PC-3 (cell line): ENCODE results near the gene KICS2. TPM values are rescaled to one million over a fixed set of nuclear protein-coding genes. Genes with fewer than 3 reads are reported as not detected.

Source experiments
- ATAC-seq: fragments of 200-7000 bp; cut with Tn5 transposase; 2 replicates; pipeline ENCODE4 v1.9.1; 2020; ENCODE audit warnings: mild to moderate bottlenecking, moderate library complexity
- BruUV-seq: library from RNA; stranded (reverse); fragments of 400-500 nt; replicated peaks from 2 replicates; lab custom pipeline; 2021; lab: Mats Ljungman, UMichigan
- CTCF ChIA-PET: fragments of 300-600 bp; sonication (Branson Sonifier 250); formaldehyde crosslinking; loops from one replicate; lab custom pipeline; 2022; ENCODE audit warnings: antibody characterized with exemption; lab: Charles Lee
- POLR2A ChIA-PET: fragments of 300-600 bp; sonication (Branson Sonifier 250); formaldehyde crosslinking; loops from one replicate; lab custom pipeline; 2022; ENCODE audit warnings: antibody characterized with exemption; ENCODE audit not compliant: unreplicated experiment; lab: Charles Lee
- DNase-seq: peaks from one replicate; pipeline ENCODE4 v3.0.0-alpha.2; 2015
- H2AFZ ChIP-seq: fragments of 300-600 bp; sonication (generic); 2 replicates; pipeline ENCODE4 v1.6.0; 2016; ENCODE audit warnings: antibody characterized with exemption, low read length
- H3F3A ChIP-seq: fragments of 300-600 bp; sonication (generic); one replicate; pipeline ENCODE4 v1.6.0; 2017; ENCODE audit warnings: antibody characterized with exemption, low read length, control low read depth, mild to moderate bottlenecking; ENCODE audit not compliant: unreplicated experiment
- H3K27ac ChIP-seq: fragments of 300-600 bp; sonication (generic); 2 replicates; pipeline ENCODE4 v1.5.1; 2016; ENCODE audit warnings: mild to moderate bottlenecking, low read length
- H3K27me3 ChIP-seq: fragments of 300-600 bp; sonication (generic); 2 replicates; pipeline ENCODE4 v1.6.1; 2016; ENCODE audit warnings: low read length, mixed read lengths
- H3K36me3 ChIP-seq: fragments of 300-600 bp; sonication (generic); 2 replicates; pipeline ENCODE4 v1.6.1; 2016; ENCODE audit warnings: low read depth, mixed run types, low read length, mixed read lengths
- H3K4me1 ChIP-seq: fragments of 300-600 bp; sonication (generic); 2 replicates; pipeline ENCODE4 v1.5.1; 2016; ENCODE audit warnings: low read length; ENCODE audit not compliant: insufficient read depth
- H3K4me2 ChIP-seq: fragments of 300-600 bp; sonication (generic); 2 replicates; pipeline ENCODE4 v1.6.0; 2016; ENCODE audit warnings: low read length
- H3K4me3 ChIP-seq: fragments of 300-600 bp; sonication (generic); 2 replicates; pipeline ENCODE4 v1.5.1; 2016; ENCODE audit warnings: mild to moderate bottlenecking, low read length, mixed read lengths
- H3K79me2 ChIP-seq: fragments of 300-600 bp; sonication (generic); 2 replicates; pipeline ENCODE4 v1.6.1; 2017; ENCODE audit warnings: low read length, mixed read lengths
- H3K9ac ChIP-seq: fragments of 300-600 bp; sonication (generic); 2 replicates; pipeline ENCODE4 v1.6.0; 2016; ENCODE audit warnings: mild to moderate bottlenecking, low read length
- H3K9me2 ChIP-seq: fragments of 300-600 bp; sonication (generic); replicated peaks from 2 replicates; pipeline ENCODE4 v1.6.1; 2016; ENCODE audit warnings: mixed run types, low read length, mixed read lengths
- H3K9me3 ChIP-seq: fragments of 300-600 bp; sonication (generic); 2 replicates; pipeline ENCODE4 v1.6.1; 2016; ENCODE audit warnings: low read length, mixed read lengths
- H4K20me1 ChIP-seq: fragments of 300-600 bp; sonication (generic); 2 replicates; pipeline ENCODE4 v1.6.1; 2016; ENCODE audit warnings: low read length, mixed read lengths
- EZH2 ChIP-seq: fragments of 300-600 bp; sonication (generic); IDR thresholded peaks from one replicate; pipeline ENCODE4 v1.6.1; 2017; ENCODE audit warnings: antibody characterized with exemption, mild to moderate bottlenecking, low read length; ENCODE audit not compliant: unreplicated experiment
- EZH2phosphoT487 ChIP-seq: fragments of 300-600 bp; sonication (generic); IDR thresholded peaks from 2 replicates; pipeline ENCODE4 v1.6.1; 2018; ENCODE audit warnings: mild to moderate bottlenecking, antibody characterized with exemption, low read length, borderline replicate concordance
- intact Hi-C: fragments of 100-400 bp; cut with micrococcal nuclease; formaldehyde crosslinking; loops from 2 replicates; pipeline ENCODE4 v1.9.0; 2023
- total RNA-seq: library from RNA; depleted of rRNA; stranded (reverse); fragments of >200 nt; gene quantifications from 2 replicates; pipeline ENCODE4 v1.2.3, GENCODE V29; 2014
- TF ChIP-seq, protein P1 (sequence below): fragments of 300-600 bp; sonication (generic); conservative IDR thresholded peaks from 2 replicates; pipeline ENCODE4 v1.5.1; 2017; ENCODE audit warnings: antibody characterized with exemption, low read depth, mild to moderate bottlenecking, low read length

Gene KICS2
- total RNA-seq, 1 experiment from 2014 or later: 11.9 TPM

DNA sequence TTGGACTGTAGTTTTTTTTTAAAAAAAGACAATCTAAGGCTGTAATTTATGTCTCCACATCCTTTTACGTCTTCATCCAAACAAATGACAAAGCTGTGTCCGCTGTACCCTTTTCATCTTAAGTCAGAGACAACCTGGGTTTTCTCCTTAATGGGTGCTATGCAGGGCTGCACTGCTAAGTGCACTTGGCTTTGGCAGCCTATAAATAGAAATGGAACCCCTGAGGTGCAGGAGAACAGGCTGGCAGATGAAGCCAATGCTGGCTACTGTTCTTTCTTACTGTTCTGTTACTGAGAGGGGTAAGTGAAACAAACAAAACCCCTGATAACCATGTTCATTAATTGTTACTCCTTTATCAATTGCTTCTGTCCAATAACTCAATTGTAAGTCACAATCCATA is 47.1 kb upstream of the KICS2 start:
- no TSS peak for BruUV-seq
- no peaks in the 10 kb centered on the region for H4K20me1 ChIP-seq
- peaks cover 3% of the 10 kb centered on the region; the same call in 1 of the 2 replicates for H3K4me1 ChIP-seq
- intact Hi-C loops: no loop called here
- no peaks in the 10 kb centered on the region for H3K79me2 ChIP-seq
- no peaks in the 10 kb centered on the region for H3K27me3 ChIP-seq
- H3K4me2 ChIP-seq: no peak overlapping the region
- H3K9ac ChIP-seq: no peak overlapping the region
- no peak overlapping the region for H2AFZ ChIP-seq
- no peaks in the 10 kb centered on the region for H3K9me2 ChIP-seq
- no peak overlapping the region for H3K4me3 ChIP-seq
- H3K9me3 ChIP-seq: no peaks in the 10 kb centered on the region
- H3F3A ChIP-seq: no peaks in the 10 kb centered on the region
- TF ChIP-seq, protein P1, sequence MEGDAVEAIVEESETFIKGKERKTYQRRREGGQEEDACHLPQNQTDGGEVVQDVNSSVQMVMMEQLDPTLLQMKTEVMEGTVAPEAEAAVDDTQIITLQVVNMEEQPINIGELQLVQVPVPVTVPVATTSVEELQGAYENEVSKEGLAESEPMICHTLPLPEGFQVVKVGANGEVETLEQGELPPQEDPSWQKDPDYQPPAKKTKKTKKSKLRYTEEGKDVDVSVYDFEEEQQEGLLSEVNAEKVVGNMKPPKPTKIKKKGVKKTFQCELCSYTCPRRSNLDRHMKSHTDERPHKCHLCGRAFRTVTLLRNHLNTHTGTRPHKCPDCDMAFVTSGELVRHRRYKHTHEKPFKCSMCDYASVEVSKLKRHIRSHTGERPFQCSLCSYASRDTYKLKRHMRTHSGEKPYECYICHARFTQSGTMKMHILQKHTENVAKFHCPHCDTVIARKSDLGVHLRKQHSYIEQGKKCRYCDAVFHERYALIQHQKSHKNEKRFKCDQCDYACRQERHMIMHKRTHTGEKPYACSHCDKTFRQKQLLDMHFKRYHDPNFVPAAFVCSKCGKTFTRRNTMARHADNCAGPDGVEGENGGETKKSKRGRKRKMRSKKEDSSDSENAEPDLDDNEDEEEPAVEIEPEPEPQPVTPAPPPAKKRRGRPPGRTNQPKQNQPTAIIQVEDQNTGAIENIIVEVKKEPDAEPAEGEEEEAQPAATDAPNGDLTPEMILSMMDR: no peak
- TF ChIP-seq EZH2phosphoT487: no peak
- no peak for TF ChIP-seq EZH2
- ChIA-PET CTCF (no interaction called here), POLR2A (no interaction called here)
- no peaks in the 10 kb centered on the region for H3K36me3 ChIP-seq
- DNase-seq (no peak), ATAC-seq (no peak)
- H3K27ac ChIP-seq: no peak overlapping the region

DNA sequence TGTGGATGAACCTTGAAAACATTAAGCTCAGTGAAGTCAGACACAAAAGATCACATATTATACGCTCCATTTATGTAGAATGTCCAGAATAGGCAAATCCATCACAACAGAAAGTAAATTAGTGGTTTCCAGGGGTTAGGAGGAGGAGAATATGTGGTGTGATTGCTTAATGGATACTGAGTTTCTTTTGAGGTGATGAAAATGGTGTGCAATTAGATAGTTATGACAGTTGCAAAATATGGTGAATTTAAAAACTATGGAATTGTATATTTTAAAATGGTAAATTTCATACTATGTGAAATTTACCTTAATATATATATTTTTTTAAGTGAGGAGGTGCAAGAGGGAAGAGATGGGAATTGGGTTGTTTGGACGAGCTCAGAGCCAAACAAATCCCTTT is 46.3 kb upstream of the KICS2 start:
- BruUV-seq: no TSS peak
- H3K27ac ChIP-seq: no peak overlapping the region
- no peak overlapping the region for H3K4me2 ChIP-seq
- no peaks in the 10 kb centered on the region for H3K79me2 ChIP-seq
- H2AFZ ChIP-seq: no peak overlapping the region
- intact Hi-C loops: no loop called here
- no peaks in the 10 kb centered on the region for H3K9me3 ChIP-seq
- ChIA-PET POLR2A (no interaction called here), CTCF (no interaction called here)
- peaks cover under 1% of the 10 kb centered on the region; the same call in 1 of the 2 replicates for H3K4me1 ChIP-seq
- DNase-seq (no peak), ATAC-seq (no peak)
- no peak overlapping the region for H3K4me3 ChIP-seq
- no peaks in the 10 kb centered on the region for H4K20me1 ChIP-seq
- no peak overlapping the region for H3K9ac ChIP-seq
- H3K9me2 ChIP-seq: no peaks in the 10 kb centered on the region
- TF ChIP-seq, protein P1: no peak
- TF ChIP-seq EZH2phosphoT487 (no peak), EZH2 (no peak)
- no peaks in the 10 kb centered on the region for H3K27me3 ChIP-seq
- no peaks in the 10 kb centered on the region for H3K36me3 ChIP-seq
- no peaks in the 10 kb centered on the region for H3F3A ChIP-seq

DNA sequence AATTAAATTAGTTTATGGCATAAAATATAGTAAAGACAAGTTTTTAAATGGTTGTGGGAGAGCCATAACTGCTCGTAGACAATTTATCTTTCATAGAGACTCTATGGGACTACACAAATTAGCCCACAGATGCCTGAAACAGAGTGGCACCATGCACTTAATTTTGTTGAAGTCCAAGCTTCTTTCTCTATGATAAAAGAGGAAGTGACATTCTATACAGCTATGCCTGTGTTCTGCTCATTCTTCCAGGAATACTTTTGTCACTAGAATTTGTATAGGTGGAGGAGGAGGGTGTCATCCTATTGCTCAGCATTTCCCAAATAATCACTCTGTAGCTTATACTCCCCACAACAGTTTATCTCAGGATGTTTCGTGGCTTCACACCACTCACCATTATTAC is 43.7 kb upstream of the KICS2 start:
- Histone ChIP-seq H3K9me2 (no peaks in the 10 kb centered on the region), H3K27ac (no peak overlapping the region), H3K36me3 (no peaks in the 10 kb centered on the region), H4K20me1 (no peaks in the 10 kb centered on the region), H3K4me1 (no peaks in the 10 kb centered on the region), H3K4me2 (no peak overlapping the region), H3K4me3 (no peak overlapping the region), H3F3A (no peaks in the 10 kb centered on the region), H2AFZ (no peak overlapping the region), H3K79me2 (no peaks in the 10 kb centered on the region), H3K27me3 (no peaks in the 10 kb centered on the region), H3K9me3 (no peaks in the 10 kb centered on the region), H3K9ac (no peak overlapping the region)
- CTCF ChIA-PET: no interaction called here
- BruUV-seq: no TSS peak
- intact Hi-C loops: no loop called here
- ATAC-seq: no peak
- no peak for TF ChIP-seq EZH2
- TF ChIP-seq, protein P1: no peak
- TF ChIP-seq EZH2phosphoT487: no peak
- POLR2A ChIA-PET: no interaction called here
- no peak for DNase-seq
